H1 (cell line): ENCODE measurements around the gene SH2D2A. TPM values are rescaled to one million over a fixed set of nuclear protein-coding genes. Genes with fewer than 3 reads are reported as not detected.

Experiments used
- SUZ12 ChIP-seq: fragments of 200-600 bp; sonication (generic); IDR thresholded peaks from 2 replicates; pipeline ENCODE4 v1.6.1; 2012; ENCODE audit warnings: mild to moderate bottlenecking, inconsistent platforms, low read length, moderate library complexity, mixed read lengths
- TAF1 ChIP-seq: IDR thresholded peaks from 2 replicates; pipeline ENCODE4 v1.6.1; 2011; ENCODE audit warnings: mild to moderate bottlenecking, low read depth, low read length
- polyA plus RNA-seq, 7 experiments: library from polyadenylated mRNA; depleted of rRNA in 3 of 7; stranded (reverse) in 5 of 7; unstranded in 2 of 7; fragments of >200 nt in 5 of 7; fragments of 200-250 nt in 2 of 7; gene quantifications; 1 replicate in 5 of 7; 2 replicates in 1 of 7; 4 replicates in 1 of 7; pipeline versions ENCODE4 v1.2.1 to v1.2.3, GENCODE V29; 2011 to 2013; ENCODE audit warnings: missing spikeins in 2 of 7, mixed read lengths in 2 of 7
- total RNA-seq: library from RNA; stranded (reverse); fragmentation: NEBNext Ultra II Directional; extraction: Animal tissue kit (Norgen Biotek cat#: 25700); gene quantifications from 2 replicates; pipeline ENCODE4 v1.2.1, GENCODE V29; 2021

SH2D2A gene
- total and polyA plus RNA-seq, 2 of the 8 experiments (the other 6 are each of a cell fraction or from before 2014, with no cell fraction given), result 3.3 to 7.9 TPM

DNA sequence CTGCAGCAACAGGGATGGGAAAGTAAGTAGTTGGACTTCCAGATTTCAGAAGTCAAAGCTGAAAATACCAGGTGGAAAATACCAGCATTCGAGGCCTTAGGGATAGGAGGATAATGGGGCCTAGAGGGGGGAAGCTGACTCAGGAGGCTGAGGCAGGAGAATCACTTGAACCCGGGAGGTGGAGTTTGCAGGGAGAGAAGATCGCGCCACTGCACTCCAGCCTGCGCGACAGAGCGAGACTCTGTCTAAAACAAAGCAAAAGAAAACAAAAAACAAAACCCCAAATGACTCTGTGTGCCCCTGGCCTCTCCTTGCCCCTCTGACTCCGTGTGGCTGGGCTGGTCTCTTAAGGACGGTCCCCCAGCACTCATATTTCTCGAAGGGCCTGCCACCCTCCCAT, 3.4 kb downstream of the SH2D2A start (continued):
- TF ChIP-seq SUZ12, result no peak; the same call in 1 of the 2 replicates
- no peak for TF ChIP-seq TAF1
